Measurements from ENCODE around the gene FLACC1.

GRCh38 chr2:201313362-201313761, 43.8 kb downstream of the FLACC1 start:
- TF ChIP-seq EZH2 (IDR thresholded peaks at IDR 0.05; ENCODE audit: low read depth, unreplicated experiment) (no peak), CTCF (conservative IDR thresholded peaks at IDR 0.05; ENCODE audit: low read depth in 2 of 2) (no peak), EZH2phosphoT487 (IDR thresholded peaks at IDR 0.05; ENCODE audit: unreplicated experiment) (no peak), REST (IDR thresholded peaks at IDR 0.05; ENCODE audit: unreplicated experiment) (no peak), POLR2AphosphoS5 (IDR thresholded peaks at IDR 0.05; ENCODE audit: low read depth) (no peak), JUNB (IDR thresholded peaks at IDR 0.05; ENCODE audit: unreplicated experiment) (no peak), CREB1 (CRISPR knock-in tag; IDR thresholded peaks at IDR 0.05; ENCODE audit: low read depth) (no peak), ETS1 (IDR thresholded peaks at IDR 0.05) (no peak), STAT1 (IDR thresholded peaks at IDR 0.05; ENCODE audit: unreplicated experiment) (no peak), ZNF114 (CRISPR knock-in tag; IDR thresholded peaks at IDR 0.05) (no peak), ZNF331 (CRISPR knock-in tag; IDR thresholded peaks at IDR 0.05; ENCODE audit: low read depth) (no peak), NANOG (IDR thresholded peaks at IDR 0.05; ENCODE audit: borderline replicate concordance) (no peak)
